ENCODE measurements around the gene SRMS. TPM values are rescaled to one million over a fixed set of nuclear protein-coding genes. Genes with fewer than 3 reads are reported as not detected.

SRMS gene
- total and polyA plus RNA-seq, 2 of the 13 experiments (the other 11 are each of a cell fraction or from before 2014, with no cell fraction given): not detected

DNA sequence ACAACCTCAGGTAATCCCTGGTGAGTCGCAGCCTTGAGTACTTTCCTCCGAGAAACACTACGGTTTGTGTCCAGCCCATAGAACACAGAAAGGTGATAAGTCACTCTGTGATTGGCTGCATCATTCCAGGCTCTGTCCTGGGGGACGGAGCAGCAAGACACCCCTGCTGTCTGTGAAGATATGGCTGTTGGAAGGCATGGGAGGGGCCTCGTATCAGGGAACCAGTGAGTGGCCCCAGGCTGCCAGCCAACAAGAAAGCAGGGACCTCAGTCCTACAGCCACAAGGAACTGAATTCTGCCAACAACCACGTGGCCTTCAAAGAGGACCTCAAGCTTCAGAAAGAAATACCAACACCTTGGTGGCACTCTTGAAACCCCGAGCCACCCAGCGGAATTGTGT is 42.3 kb downstream of the SRMS start:
- Histone ChIP-seq H4K20me1 (ENCODE audit: insufficient read depth, low read length) (no peaks in the 10 kb centered on the region; the same call in 1 of the 2 replicates), H3K36me3 (replicated peaks in 1 of 2; ENCODE audit: control insufficient read depth in 1 of 2, insufficient read depth in 2 of 2, low read length in 2 of 2) (no peaks in the 10 kb centered on the region), H3K4me2 (ENCODE audit: low read depth, low read length) (no peak overlapping the region), H3K9me3 (ENCODE audit: low read length) (no peaks in the 10 kb centered on the region), H2AFZ (ENCODE audit: low read length) (no peak overlapping the region), H3K79me2 (ENCODE audit: insufficient read depth, low read length) (no peaks in the 10 kb centered on the region), H3K4me1 (ENCODE audit: insufficient read depth, low read length) (no peaks in the 10 kb centered on the region), H3K4me3 (replicated peaks in 1 of 3; ENCODE audit: insufficient read depth in 1 of 3, low read depth in 2 of 3, low read length in 3 of 3) (no peak overlapping the region), H3K9ac (ENCODE audit: insufficient read depth, low read depth, low read length) (no peak overlapping the region), H3K27ac (ENCODE audit: extremely low read length, insufficient read depth, low read length) (no peak overlapping the region), H3K27me3 (ENCODE audit: control insufficient read depth in 1 of 2, insufficient read depth in 2 of 2, low read length in 2 of 2) (peaks cover 20 to 90% of the 10 kb centered on the region in 2 experiments; a peak in 4 of 5 replicates)
- ATAC-seq: no peak
- TF ChIP-seq CERS6 (CRISPR knock-in tag; IDR thresholded peaks at IDR 0.05): no peak
- intact Hi-C loops (cut with micrococcal nuclease; ENCODE audit: unreplicated experiment) (no loop called here), in situ Hi-C loops (cut with HindIII; ENCODE audit: extremely low pct_ligation_motif_present, low pct_unique_long_range_greater_than_20kb) (no loop called here)
- no TSS peak for BruUV-seq (replicated peaks)
- 29% methylated on average over 8 of the region's 8 CpGs for WGBS (ENCODE audit: low lambda C conversion rate)
- DNase-seq (ENCODE audit: low spot score): no peak
- FAIRE-seq: no peak
- CTCF ChIA-PET (ENCODE audit: low intra/inter-chr PET ratio, low total read pairs): no interaction called here
- POLR2A ChIA-PET: no interaction called here

DNA sequence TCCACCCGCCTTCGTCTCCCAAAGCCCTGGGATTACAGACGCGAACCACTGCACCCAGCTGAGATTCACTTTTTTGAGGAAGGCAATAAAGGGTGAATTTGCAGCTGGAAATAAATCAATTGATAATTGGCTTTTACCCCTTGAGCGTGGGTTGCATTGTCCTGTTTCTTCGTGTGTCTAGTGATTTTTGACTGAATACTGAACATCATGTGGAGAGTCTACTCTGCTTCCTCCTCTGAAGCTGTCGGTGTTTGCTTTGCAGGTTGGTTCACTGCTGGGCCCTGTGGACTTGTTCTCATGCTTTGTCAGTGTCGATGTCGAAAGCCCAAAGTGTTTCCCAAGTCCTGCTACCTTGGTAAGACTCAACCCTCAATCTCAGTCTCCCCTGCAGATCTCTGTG is 42.9 kb downstream of the SRMS start:
- H3K9me3 ChIP-seq (ENCODE audit: low read length): no peaks in the 10 kb centered on the region
- no TSS peak for BruUV-seq (replicated peaks)
- no peak overlapping the region for H2AFZ ChIP-seq (ENCODE audit: low read length)
- DNase-seq (ENCODE audit: low spot score): no peak
- H3K79me2 ChIP-seq (ENCODE audit: insufficient read depth, low read length): no peaks in the 10 kb centered on the region
- H3K4me1 ChIP-seq (ENCODE audit: insufficient read depth, low read length): no peaks in the 10 kb centered on the region
- H4K20me1 ChIP-seq (ENCODE audit: insufficient read depth, low read length): no peaks in the 10 kb centered on the region; the same call in 1 of the 2 replicates
- H3K27ac ChIP-seq (ENCODE audit: extremely low read length, insufficient read depth, low read length): no peak overlapping the region
- no peak overlapping the region for H3K9ac ChIP-seq (ENCODE audit: insufficient read depth, low read depth, low read length)
- no peak for FAIRE-seq
- ChIA-PET CTCF (ENCODE audit: low intra/inter-chr PET ratio, low total read pairs) (no interaction called here), POLR2A (no interaction called here)
- 40% methylated on average over 9 of the region's 9 CpGs for WGBS (ENCODE audit: low lambda C conversion rate)
- no peaks in the 10 kb centered on the region for H3K36me3 ChIP-seq (replicated peaks in 1 of 2; ENCODE audit: control insufficient read depth in 1 of 2, insufficient read depth in 2 of 2, low read length in 2 of 2)
- intact Hi-C loops (cut with micrococcal nuclease; ENCODE audit: unreplicated experiment): no loop called here
- no peak for ATAC-seq
- in situ Hi-C loops (cut with HindIII; ENCODE audit: extremely low pct_ligation_motif_present, low pct_unique_long_range_greater_than_20kb): no loop called here
- H3K27me3 ChIP-seq (ENCODE audit: control insufficient read depth in 1 of 2, insufficient read depth in 2 of 2, low read length in 2 of 2): peaks cover 22 to 92% of the 10 kb centered on the region in 2 experiments; a peak in 4 of 5 replicates
- no peak overlapping the region for H3K4me3 ChIP-seq (replicated peaks in 1 of 3; ENCODE audit: insufficient read depth in 1 of 3, low read depth in 2 of 3, low read length in 3 of 3)
- no peak for TF ChIP-seq ZNF468 (CRISPR knock-in tag; IDR thresholded peaks at IDR 0.05)
- TF ChIP-seq KAT7 (CRISPR knock-in tag; IDR thresholded peaks at IDR 0.05; ENCODE audit: borderline replicate concordance): no peak
- no peak for TF ChIP-seq GATA4 (IDR thresholded peaks at IDR 0.05; ENCODE audit: borderline replicate concordance, low read depth)
- TF ChIP-seq NFE2L2 (IDR thresholded peaks at IDR 0.05; ENCODE audit: low read length): no peak
- no peak for TF ChIP-seq ZNF558 (CRISPR knock-in tag; IDR thresholded peaks at IDR 0.05; ENCODE audit: borderline replicate concordance)
- no peak for TF ChIP-seq IKZF4 (CRISPR knock-in tag; IDR thresholded peaks at IDR 0.05; ENCODE audit: borderline replicate concordance, low read depth, not compliant biosample characterization)
- peak; percentile 35; the same call in 1 of the 2 replicates for TF ChIP-seq CEBPB (IDR thresholded peaks at IDR 0.05; ENCODE audit: borderline replicate concordance, low read depth, low read length)
- TF ChIP-seq, protein P1, sequence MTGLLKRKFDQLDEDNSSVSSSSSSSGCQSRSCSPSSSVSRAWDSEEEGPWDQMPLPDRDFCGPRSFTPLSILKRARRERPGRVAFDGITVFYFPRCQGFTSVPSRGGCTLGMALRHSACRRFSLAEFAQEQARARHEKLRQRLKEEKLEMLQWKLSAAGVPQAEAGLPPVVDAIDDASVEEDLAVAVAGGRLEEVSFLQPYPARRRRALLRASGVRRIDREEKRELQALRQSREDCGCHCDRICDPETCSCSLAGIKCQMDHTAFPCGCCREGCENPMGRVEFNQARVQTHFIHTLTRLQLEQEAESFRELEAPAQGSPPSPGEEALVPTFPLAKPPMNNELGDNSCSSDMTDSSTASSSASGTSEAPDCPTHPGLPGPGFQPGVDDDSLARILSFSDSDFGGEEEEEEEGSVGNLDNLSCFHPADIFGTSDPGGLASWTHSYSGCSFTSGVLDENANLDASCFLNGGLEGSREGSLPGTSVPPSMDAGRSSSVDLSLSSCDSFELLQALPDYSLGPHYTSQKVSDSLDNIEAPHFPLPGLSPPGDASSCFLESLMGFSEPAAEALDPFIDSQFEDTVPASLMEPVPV (CRISPR knock-in tag; IDR thresholded peaks at IDR 0.05): no peak
- H3K4me2 ChIP-seq (ENCODE audit: low read depth, low read length): no peak overlapping the region
